Kidney (tissue), 14 donors: ENCODE results near the gene CACNG5. TPM values are rescaled to one million over a fixed set of nuclear protein-coding genes. Genes with fewer than 3 reads are reported as not detected.

ENCODE experiments used
- DNase-seq, 5 donors: peaks; one replicate each; pipeline ENCODE4 v3.0.0-alpha.2; 2013 to 2020
- FAIRE-seq: peaks from 2 replicates; lab custom pipeline; 2012; peaks lifted over from hg19 to GRCh38; lab: Jason Lieb, UNC
- H3K27ac ChIP-seq, 2 donors: one replicate each; pipeline ENCODE4 v1.7.0; 2013; ENCODE audit warnings: low read depth in 2 of 2, low read length in 2 of 2, inconsistent platforms in 1 of 2
- H3K27me3 ChIP-seq: one replicate; pipeline ENCODE4 v1.7.1; 2013; ENCODE audit warnings: low read length, inconsistent platforms; ENCODE audit not compliant: control insufficient read depth, insufficient read depth
- H3K36me3 ChIP-seq, 3 donors: one replicate each; pipeline versions ENCODE4 v1.7.0 to v1.7.1; 2013; ENCODE audit warnings: low read length in 3 of 3, control low read depth in 1 of 3, inconsistent platforms in 1 of 3; ENCODE audit not compliant: insufficient read depth in 3 of 3, control insufficient read depth in 2 of 3
- H3K4me1 ChIP-seq, 3 donors: one replicate each; pipeline versions ENCODE4 v1.7.0 to v1.7.1; 2013; ENCODE audit warnings: low read length in 3 of 3, inconsistent platforms in 1 of 3, low read depth in 1 of 3; ENCODE audit not compliant: control insufficient read depth in 2 of 3, insufficient read depth in 2 of 3
- H3K4me3 ChIP-seq, 3 donors: one replicate each; pipeline versions ENCODE4 v1.7.0 to v1.8.1; 2013; ENCODE audit warnings: low read length in 3 of 3, control low read depth in 1 of 3, inconsistent platforms in 1 of 3
- H3K9ac ChIP-seq, 3 donors: one replicate each; pipeline versions ENCODE4 v1.7.0 to v1.7.1; 2013; ENCODE audit warnings: low read length in 3 of 3, control low read depth in 1 of 3, inconsistent platforms in 1 of 3
- H3K9me3 ChIP-seq, 3 donors: one replicate each; pipeline versions ENCODE4 v1.7.0 to v1.7.1; 2013; ENCODE audit warnings: low read length in 3 of 3, control low read depth in 1 of 3, inconsistent platforms in 1 of 3; ENCODE audit not compliant: control insufficient read depth in 2 of 3, insufficient read depth in 1 of 3
- CTCF ChIP-seq: IDR thresholded peaks from 3 replicates; pipeline ENCODE4 v1.5.1; 2012; ENCODE audit warnings: mild to moderate bottlenecking, moderate library complexity, borderline replicate concordance; ENCODE audit not compliant: insufficient read depth; ENCODE audit errors: extremely low read depth
- intact Hi-C: fragments of 100-400 bp; cut with DNase I; formaldehyde crosslinking; loops from one replicate; pipeline ENCODE4 v1.11.1; 2022
- polyA plus RNA-seq: library from polyadenylated mRNA; stranded (reverse); fragments of 350-450 nt; fragmentation: Illumina TruSeq; extraction: RNeasy Lipid Tissue Mini Kit (QIAGEN cat#74804); gene quantifications from one replicate; pipeline ENCODE4 v1.2.3, GENCODE V29; 2014; ENCODE audit warnings: low read depth, low replicate concordance; ENCODE audit not compliant: insufficient read depth
- total RNA-seq: library from RNA; stranded (reverse); fragmentation: NEBNext Ultra II Directional; extraction: Animal tissue kit (Norgen Biotek cat#: 25700); gene quantifications from one replicate; pipeline ENCODE4 v1.2.1, GENCODE V29; 2021
- donor health status: control.
- donor health status: control.
- donor health status: control.
- donor health status: control.
- donor health status: control.
- donor health status: DM: yes; HTN: yes; CAD: no.
- donor health status: Normal renal cell carcinoma (clear cell type).

Gene CACNG5
- total and polyA plus RNA-seq, 2 donors from 2014 or later, result not detected

GRCh38 chr17:66904760-66905624 is 70.1 kb downstream of the CACNG5 start:
- no peak for TF ChIP-seq CTCF
- FAIRE-seq (no peak), DNase-seq (peak in 4 of 5 donors; percentile 40 to 77 (median 60))
- no peaks in the 10 kb centered on the region for H3K36me3 ChIP-seq
- H3K27me3 ChIP-seq, result no peaks in the 10 kb centered on the region
- H3K9ac ChIP-seq, result no peak overlapping the region
- peaks cover 0 to 3% (median 0%) of the 10 kb centered on the region in 3 donors for H3K4me1 ChIP-seq
- intact Hi-C loops, result loop anchor here (5.0 kb wide), 1 partner anchor 178 kb away; no protein-coding TSS in a partner anchor
- H3K9me3 ChIP-seq, result no peaks in the 10 kb centered on the region
- H3K4me3 ChIP-seq, result peak overlapping the region in 1 of 3 donors; percentile 22
- peak overlapping the region in 1 of 2 donors; percentile 61 for H3K27ac ChIP-seq

- no peak for FAIRE-seq
- peak; percentile 87 for TF ChIP-seq CTCF
Measured at GRCh38 chr17:66906321-66907278, 71.7 kb downstream of the CACNG5 start.

GRCh38 chr17:66909804-66910373 is 75.0 kb downstream of the CACNG5 start:
- Histone ChIP-seq H3K36me3 (no peaks in the 10 kb centered on the region), H3K9me3 (no peaks in the 10 kb centered on the region), H3K27ac (no peak overlapping the region), H3K9ac (no peak overlapping the region), H3K4me1 (peaks cover 0 to 3% (median 0%) of the 10 kb centered on the region in 3 donors), H3K4me3 (no peak overlapping the region), H3K27me3 (no peaks in the 10 kb centered on the region)
- DNase-seq (no peak), FAIRE-seq (no peak)
- no peak for TF ChIP-seq CTCF
- intact Hi-C loops, result loop anchor here (5.0 kb wide), 1 partner anchor 183 kb away; no protein-coding TSS in a partner anchor

More at GRCh38 chr17:66906321-66907278, 71.7 kb downstream of the CACNG5 start:
- DNase-seq, result peak; percentile 82 to 93 (median 86)
- Histone ChIP-seq H3K4me1 (peaks cover 0 to 3% (median 0%) of the 10 kb centered on the region in 3 donors), H3K4me3 (no peak overlapping the region), H3K9ac (no peak overlapping the region), H3K27ac (no peak overlapping the region), H3K9me3 (no peaks in the 10 kb centered on the region), H3K36me3 (no peaks in the 10 kb centered on the region), H3K27me3 (no peaks in the 10 kb centered on the region)
- intact Hi-C loops, result loop anchor here (5.0 kb wide), 1 partner anchor 179 kb away; no protein-coding TSS in a partner anchor
